HG03064 (cell line): ENCODE data around the gene CTBP1.

Experiments used
- ATAC-seq: cut with Tn5 transposase; IDR thresholded peaks from one replicate; pipeline ENCODE4 v1.9.1; 2021; ENCODE audit warnings: low read depth; ENCODE audit not compliant: unreplicated experiment

Gene CTBP1

DNA sequence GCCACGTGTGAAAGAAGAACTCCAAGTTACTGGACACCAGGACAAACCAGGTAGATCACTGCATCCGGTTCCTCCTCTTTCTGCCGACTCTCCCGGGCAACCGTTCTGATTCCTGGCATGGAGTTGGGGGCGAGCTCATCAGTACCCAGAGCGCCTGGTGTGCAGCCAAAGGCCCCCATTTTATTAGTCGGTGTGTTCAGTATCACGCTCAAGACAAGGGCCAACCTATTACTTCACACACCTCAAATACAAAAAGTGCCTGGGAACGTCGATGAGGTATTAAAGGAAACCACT, 2.8 kb upstream of the CTBP1 start:
- ATAC-seq: no peak

DNA sequence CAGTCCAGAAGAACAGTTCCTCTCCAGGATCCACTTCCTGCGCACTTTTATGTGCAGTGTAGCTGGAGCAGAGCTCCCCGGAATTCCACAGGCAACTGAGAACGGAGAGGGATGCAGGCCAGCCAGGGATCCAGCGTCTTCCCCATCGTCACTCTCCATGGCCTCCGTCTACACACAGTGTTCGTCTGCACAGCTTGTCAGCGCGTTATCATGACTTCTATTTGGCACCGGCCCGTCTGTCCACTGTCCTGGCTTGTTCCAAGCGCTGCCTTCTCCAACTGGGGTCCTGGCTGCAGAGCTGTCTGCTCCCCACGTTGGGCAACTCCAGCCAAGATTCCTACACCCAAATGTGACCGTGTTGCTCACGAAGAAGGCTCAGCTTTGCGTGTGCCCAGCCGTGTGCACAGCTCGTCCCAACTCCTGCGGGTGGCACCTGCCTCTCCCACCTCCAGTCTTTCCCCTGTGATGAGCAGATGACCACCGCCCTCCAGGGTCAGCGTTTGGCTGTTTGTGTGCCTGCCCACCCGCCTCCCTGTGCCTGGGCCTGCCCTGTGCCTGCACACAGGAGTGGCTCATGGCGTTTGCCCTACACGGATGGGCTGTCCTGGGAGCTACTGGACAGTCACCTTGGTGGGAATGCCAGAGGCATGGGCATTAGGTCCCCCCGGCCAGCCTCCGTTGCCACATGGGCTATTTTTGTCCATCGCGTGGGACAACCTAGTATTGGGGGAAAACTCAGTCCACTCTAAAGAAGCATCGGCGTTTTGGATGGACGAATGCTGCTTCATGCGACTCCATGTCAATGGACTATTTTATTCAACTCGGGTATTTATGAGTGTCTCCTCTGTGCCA, 2.2 kb upstream of the CTBP1 start:
- no peak for ATAC-seq

DNA sequence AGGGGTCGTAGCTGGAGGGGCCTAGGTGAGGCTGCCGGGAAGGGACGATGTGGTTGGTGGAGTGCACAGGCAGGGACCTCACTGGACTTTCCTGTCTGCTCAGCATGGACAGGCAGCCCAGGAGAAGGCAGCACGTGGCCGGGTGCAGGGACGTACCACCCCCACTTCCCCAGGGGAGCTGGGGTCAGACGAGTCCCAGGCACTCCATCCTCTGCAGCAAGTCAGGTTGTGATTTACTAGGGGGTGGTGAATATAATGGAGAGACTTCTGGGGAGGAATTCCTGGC, 1.5 kb upstream of the CTBP1 start:
- no peak for ATAC-seq

DNA sequence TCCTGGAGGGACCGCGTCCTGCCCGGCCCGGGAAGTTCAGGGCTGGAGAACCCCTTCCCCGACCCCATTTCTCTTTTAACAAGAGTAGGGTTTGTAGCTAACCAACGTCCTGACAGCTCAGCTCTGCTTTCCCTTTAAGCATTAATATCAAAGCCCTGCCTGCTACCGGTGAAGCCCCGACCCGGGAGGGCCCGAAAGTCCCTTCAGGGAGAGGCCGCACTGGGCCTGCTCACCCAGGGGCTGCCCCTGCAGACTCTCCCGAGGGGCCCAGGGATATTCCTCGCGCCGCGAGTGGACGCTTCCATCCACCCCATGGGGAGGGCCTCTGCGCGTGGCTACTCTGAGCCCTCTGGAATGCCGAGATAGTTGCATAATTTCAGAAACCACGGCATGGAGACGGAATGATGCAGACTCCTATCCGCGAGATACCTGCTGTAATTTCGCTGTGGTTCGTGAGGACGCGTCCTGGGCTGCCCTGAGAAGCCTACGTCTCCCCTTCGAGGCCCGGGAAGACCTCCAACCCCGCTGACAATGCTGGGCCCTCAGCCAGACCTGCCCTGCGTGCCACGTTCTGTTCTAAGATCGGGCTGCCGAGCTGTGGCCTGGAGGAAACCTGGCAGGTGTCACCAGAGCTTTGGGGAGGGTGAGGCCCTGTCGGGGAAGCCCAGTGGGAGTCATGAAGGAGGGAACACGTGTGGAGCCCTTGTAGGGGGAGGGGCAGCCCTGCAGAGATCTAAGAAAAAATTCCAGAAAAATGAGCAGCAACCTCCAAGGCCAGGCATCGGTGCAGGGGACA, 999 bp upstream of the CTBP1 start:
- peak; percentile 13 for ATAC-seq

DNA sequence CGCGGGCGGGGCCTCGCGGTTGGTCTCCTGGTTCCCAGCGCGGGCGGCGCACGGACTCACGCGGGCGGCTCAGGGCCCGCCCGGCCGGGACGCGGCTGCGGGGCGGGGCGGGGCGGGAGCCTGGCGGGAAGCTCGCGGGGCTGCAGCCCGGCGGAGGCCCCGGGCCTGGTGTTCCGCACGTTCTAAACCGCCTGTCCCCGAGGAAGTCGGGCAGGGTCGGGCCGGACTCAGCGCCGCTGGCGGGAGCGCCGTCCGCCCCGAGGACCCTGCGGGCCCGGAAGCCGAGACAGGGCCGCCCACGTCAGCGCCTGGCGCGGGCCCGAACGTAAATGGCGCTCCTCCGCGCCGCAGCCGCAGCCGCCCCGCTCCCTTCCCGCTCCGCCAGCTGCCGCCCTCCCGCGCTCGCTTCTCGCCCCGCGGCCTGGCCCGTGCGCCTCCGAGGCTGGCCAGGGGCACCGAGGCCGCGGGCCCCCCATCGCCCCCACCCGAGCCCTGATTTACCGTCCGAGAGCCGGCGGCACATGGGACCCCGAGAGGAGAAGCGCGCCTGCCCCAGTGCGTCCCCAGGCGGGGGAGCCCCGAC, 309 bp upstream of the CTBP1 start:
- peak; percentile 51 for ATAC-seq

DNA sequence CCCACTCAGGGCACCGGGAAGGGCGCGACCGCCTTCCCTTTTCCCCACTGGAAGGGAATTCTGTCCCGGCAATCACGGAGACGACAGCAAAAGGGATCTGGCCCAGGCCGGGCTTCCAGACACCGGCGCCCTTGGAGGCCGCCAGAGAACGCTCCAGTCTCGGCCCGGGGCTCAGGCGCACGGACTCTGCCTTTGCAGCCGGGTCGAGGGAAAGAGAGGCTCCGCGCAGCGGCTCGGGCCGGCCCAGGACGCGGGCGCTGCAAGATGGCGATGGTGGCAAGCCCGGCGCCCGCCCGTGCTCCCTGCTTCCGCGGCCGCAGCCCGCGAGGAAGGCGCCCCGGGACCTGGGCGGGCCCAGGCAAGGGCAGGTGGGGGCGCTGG, 1.1 kb downstream of the CTBP1 start:
- peak; percentile 12 for ATAC-seq

DNA sequence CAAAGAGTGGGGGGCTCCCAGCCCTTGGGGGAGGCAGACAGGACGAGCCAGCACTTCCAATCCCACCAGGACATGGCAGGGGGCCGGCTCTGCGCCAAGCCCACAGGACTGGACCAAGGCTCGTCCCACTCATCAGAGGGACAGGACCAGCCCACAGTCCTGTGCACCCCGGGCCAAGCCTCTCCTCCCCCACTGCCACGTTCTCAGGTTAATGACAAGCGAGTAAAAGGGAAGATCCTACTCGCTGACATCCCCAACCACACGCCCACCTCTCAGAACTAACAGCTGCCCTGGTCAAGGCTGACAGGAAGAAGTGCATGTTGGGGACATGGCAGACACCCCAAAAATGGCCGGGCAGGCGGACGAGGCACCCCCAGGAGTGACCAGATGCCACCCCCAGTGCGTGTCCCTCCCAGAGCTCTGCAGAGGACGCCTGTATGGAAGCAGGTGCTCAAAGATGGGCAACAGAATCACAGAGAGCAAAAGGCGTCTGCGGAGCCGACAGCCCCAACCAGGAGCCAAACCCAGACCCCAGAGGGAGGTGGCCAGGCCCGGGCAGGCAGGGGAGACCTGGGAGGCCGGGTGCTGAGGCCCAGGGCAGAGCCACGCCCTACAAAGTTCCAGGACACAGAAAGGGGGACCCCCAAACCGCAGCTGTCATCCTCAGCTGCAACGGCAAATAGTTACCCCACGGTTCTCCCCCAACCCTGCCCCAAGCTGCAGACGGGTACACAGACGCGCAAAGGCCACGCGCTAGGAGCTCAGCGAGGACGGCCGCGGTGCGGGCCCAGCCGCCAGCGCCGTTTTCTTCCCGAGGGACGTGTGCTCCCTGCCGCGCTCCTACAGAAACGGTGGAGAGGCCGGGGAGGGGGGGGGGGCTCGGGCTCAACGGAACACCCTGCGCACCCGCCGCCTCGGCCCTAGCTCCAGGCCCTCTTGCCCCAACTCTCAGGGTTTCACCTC, 1.7 kb downstream of the CTBP1 start:
- ATAC-seq: no peak

DNA sequence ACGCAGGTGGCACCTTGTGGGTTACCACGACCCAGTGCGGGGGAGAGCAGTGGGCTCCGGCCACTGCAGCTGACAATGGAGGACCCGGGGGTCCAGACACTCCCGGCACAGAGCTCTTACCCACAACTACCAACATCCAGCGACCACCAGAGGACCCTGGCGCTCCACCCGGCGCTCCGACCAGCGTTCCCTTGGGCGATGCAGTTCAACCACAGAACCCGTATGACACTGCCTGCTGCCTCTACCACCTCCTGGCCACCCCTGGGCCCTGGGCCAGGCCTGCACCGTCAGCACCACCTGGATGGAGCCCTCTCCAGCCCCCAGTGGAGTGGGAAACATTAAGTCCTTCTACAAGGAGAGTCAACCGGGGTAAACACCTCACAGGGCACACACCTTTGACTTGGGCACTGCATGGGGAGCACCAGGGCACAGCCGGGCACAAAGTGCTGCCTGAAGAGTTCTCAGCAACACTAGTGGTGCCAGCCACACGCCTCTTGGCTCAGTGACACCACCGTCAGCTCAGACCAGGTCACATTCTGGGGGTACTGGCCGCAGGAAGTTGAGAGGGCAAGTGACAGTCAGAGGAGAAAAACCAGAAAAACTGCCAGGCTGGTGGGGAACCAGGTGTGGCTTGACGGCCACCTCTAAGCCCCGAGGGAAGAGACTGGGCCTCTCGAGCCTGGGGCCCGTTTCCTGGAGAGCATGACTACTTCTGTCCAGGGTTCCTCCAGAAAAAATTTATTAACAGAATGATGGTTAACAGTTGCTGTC, 2.6 kb downstream of the CTBP1 start:
- ATAC-seq: no peak

DNA sequence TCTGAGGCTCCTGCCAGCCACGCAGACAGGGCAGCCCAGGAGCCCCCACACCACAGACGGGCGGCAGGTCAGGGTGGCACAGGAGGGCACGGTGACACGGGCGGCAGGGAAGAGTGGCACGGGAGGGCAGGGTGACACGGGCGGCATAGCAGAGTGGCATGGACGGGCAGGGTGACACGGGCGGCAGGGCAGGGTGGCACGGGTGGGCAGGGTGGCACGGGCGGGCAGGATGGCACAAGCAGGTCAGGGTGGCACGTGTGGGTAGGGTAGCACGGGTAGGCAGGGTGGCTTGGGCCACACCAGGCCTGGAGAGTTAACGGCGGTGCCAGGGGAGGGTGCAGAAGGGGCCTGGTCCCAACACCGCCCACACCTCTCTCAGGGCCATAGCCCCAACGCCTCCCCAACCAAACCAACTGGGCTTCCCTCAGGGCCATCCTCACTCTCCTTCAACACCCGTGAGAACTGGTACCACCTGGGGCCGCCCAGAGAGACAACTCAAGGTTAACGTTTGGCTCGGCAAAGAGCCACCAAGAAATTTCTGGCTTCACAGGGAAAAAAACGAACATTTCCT, 3.4 kb downstream of the CTBP1 start:
- ATAC-seq: no peak

DNA sequence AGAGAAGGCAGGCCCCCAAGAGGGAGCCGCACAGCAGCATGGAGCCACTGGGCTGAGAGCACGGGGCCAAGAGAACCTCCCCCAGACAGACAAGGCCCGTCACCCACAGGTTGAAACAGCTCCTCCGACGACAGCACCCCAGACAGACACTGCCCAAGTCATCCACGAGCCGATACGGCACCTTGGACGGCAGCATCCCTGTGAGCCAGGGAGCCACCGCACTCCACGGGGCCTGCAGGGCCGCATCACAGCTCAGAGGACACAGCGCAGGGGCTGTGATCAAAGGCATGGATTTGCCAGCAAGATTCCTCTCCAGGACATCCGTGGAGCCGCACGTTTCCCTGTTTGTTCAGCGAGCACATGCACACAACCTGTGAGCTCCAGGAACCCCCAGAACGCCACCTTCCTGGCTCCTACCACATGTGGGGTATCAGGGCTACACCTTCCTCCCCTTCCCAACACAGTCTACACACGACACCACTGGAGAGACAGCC, 3.9 kb downstream of the CTBP1 start:
- no peak for ATAC-seq

DNA sequence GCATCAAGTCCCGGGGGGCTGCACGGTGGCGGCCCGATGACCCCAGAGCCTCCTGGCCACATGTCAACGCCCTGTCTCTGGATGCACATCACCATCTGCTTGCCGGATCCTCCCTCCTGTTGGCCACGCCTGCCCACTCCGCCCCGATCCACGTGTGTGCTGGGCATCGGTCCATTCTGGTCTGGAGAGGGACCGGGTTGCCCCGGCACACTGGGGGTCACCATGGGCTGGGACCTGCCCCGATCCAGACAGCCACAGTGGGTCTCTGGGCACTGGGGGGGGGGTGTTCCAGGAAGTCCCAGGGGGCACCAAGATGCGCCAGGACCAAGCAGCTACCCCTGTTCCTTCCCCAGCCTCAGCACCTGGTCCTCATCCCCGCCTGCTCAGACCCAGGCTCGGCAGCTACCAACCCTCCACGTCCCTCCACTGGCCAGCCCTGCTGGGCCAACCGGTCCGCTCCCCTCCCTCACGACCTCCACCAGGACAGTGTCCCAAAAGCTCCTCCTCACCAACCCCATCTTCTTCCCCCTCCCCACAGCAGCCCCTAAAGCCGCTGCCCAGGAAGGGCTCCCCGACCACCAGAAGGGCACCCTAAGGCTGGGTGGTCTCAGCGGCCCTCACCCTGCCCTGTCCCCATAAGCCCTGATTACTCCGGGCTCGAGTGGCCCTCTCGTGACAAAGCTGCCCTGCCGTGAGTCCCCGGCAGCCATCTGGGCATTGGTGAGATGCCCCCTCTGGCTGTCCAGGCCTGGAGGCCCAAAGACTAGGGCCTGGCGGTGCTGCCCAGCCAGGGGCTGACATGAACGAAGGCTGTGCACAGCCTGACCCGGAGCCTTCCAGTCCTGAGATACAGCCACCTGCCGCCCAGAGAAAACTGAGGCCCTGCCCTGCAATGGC, 4.6 kb downstream of the CTBP1 start:
- no peak for ATAC-seq

DNA sequence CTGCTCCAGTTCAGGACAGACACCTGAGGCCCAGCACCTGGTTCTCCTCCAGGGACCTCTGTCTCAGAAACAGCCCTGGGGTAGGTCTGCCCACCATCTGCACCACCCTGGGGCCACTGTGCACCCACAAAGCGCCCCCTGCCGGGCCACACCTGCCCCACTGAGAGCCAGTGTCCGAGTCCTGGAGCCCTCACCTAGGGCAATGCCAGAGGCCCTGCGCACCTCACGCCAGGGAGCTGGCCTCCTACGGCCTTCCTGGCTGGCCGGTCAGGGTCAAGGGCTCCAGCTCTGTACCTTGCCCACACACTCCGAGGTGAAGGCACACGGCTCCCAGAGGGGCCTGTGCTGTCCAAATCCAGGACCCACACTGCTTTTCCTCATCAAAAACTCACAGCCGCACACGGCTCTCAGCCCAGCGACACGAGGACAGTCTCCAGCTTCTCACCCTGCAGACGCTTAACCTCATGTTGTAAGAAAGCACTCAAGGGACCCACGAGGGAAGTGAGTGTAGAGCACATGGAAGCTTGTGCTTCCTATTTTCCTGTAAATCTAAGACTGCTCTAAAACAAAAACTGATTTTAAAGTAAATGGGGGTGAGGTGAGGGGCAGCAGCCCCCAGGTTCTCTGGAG, 5.4 kb downstream of the CTBP1 start:
- ATAC-seq: no peak

DNA sequence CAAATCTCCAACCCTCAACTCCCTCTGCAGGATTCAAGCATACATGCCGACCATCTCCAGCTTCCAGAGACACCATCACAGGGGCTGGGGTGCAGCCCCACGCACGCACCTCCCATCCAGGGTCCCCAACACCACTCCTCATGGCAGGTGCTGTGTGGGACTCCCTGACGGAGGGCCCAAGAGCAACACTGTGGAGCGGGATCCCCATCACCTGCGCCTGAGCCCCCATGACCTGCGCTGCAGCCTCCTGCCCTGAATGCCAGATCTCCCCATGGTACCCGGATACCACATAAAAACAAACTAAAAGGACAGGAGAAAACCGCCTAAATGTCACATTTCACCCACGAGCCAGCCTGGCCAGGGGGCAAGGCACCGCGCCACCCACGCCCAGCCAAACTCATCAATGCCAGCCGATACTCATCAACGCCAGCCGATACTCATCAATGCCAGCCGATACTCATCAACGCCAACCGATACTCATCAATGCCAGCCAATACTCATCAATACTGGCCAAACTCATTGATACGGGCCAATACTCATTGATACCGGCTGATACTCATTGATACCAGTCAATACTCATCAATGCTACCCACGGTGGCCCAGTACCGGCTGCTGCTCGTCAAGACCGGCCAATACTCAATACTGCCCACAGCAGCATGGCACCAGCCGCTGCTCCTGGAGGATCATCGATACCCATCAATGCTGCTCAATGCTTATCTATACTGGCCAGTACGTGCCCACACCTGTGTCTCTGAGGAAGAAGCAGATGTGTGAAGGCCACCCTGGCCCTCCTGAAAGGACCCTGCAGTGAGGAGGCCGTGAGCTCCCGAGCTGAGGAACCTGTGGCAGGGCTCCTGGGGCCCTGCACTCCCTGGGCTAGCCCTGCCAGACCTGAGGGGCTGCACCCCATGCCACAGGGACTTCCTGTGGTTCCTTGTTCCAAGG, 6.2 kb downstream of the CTBP1 start:
- no peak for ATAC-seq

DNA sequence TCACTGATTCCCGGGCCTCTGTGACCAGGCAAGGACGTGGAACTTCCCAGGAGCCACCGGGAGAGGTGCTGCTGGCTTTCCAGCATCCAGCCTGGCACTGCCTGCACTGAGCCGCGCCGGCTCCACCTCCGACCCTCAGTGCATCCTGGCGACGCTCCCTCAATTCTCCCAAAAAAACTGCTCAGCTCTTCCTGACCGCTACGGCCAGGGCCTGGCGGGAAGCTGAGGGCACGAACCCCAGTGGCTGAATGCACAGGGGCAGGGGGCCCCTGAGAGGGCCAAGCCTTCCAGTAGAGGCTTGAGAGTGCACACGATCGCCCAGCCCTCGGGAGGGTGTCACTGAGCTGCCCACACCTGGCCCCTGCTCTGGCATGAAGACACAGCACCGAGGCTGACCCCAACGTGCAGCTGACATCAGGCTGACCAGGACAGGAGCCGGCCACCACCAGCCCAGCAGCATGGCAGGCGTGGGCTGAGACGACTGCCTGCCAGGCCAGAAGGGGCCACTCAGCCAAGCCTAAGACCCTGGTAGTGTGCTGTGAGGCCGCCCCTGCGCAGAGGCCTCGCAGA, 6.9 kb downstream of the CTBP1 start:
- ATAC-seq: no peak

DNA sequence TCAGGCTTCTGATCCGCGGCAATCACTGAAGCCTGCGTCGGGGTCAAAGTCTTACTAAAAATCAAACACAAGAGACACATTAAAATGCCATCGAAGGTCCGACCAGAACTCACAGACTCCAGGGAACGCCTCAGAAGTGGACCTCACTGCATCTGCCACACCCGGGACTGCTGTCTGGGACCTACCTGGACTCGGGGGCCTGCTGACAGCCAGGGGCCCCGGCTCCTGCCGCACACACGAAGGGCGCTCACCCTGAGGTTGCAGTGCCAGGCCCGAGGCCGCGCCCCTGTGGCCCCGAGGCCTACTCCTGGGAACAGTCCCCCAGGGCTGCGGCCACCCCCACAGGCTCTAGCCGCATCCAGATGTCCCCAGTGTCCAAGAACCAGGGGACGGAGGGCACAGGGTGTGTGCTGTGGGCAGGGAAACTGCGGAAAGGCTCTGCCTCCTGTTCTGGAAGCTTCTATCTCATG, 7.4 kb downstream of the CTBP1 start:
- ATAC-seq: no peak

DNA sequence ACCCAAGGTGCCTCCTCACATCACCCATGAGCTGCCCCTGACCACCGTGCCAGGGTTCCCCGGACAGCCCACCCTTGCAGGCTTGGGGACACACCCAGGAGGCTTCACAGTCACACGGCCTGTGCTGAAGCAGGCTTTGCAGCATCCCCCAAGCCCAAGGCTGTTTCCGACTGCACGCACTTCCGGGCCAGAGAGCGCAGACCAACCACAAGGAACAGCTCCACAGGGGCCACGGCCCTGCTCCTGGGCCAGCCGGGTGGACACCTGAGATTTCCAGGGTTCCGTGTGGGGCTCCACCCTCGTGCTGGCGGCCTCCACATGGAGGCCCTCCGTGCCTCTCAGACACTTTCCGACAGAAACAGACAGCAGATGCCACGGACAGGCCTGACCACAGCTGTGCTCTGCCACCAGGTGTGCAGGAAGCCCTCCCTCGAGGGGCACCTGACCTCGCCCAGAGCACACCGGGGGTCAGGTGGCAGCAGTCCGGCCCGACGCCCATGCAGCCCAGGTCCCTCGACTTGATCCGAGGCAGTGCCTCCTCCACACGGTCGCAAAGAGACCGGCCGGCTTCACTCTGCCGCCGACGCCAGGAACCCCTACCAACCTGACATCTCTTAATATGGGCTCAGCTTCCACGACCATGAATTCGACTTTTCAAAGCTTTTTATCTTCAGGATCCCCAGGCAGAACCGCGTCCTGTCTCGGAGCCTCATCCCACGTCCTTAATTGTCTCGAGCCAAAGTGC, 8.0 kb downstream of the CTBP1 start:
- no peak for ATAC-seq
